ENCODE measurements around the gene IL22RA1.

IL22RA1 gene

GRCh38 chr1:24096009-24096738, 46.8 kb downstream of the IL22RA1 start:
- no peak for DNase-seq (ENCODE audit: low spot score)

DNA sequence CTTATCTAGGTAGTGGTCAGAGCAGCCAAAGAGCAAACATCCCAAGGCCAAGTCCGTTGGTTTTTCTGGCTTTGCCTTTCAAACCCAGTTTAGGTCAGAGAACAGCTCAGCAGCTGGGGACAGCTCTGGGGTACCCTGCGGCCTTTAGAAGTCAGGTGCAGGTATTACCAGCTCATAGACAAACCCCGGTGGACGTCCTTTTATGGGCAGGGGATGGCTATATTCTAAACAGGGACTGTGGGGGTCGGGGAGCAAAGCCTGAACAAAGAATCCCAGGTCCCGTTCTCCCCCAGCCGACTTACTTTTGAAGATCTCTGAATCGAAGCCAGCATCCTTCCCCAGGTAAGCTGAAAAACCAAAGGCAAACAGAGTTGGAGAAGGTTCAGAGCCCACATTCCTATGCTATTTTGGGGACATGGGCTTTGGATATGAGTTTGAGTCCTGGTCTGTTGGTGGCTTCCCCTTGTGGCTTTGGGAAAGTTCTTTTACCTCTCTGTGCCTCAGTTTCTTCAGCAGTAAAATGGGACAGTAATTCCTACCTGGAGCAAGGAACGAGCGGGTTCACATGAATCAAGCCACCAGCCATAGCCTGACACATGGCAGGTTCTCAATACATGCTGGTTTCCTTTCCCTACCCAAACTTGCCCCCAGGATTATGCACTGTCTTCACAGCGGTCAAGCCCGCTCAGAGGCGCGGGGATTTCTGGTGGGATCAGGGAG, 47.6 kb downstream of the IL22RA1 start:
- no peak for DNase-seq (ENCODE audit: low spot score)

GRCh38 chr1:24094554-24094953, 48.4 kb downstream of the IL22RA1 start:
- no peak for DNase-seq (ENCODE audit: low spot score)

DNA sequence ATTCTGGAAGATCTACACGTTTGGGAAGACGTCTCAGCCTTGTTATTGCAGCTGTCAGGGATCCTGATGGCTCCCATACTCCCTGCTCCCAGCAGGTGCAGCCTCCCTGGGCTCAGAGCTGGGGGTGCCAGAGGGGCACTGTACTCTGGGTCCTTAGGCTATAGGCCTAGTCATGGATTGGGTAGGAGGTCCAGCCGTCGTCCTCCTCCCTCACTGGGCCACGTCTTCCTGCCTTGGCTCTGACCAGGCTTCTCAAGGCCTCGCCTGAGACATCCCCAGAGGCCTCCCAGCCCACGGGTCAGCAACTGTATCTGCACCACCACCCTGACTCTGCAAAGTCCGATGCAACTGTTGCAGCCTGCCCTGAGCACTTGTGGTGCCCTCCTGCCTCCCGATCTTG, 49.2 kb downstream of the IL22RA1 start:
- DNase-seq (ENCODE audit: low spot score), result no peak

- no peak for DNase-seq (ENCODE audit: low spot score)
Measured at GRCh38 chr1:24092979-24093378, 50.0 kb downstream of the IL22RA1 start.

DNA sequence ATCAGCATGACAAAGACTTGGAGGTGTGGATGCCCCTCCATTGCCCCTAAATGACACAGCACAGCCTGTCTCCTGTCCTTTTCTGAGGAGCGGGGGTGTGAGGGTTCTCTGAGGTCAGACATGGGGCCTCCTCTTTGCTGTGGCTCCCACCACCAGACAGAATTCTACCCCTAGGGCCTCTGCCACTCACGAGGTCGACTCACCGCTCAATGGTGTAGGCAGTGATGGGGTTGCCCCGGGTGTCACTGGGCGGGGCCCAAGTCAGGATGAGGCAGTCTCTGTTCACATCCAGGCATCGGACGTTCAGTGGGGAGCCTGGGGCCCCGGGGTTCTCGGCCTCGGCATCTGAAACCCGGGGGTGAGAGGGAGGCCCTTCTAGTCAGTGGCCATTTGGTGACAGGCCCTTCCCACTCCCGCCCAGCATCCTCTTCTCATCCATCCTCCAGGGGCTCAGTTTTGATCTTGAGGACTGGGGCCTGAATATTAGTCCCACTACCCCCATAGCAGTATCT, 50.9 kb downstream of the IL22RA1 start:
- DNase-seq (ENCODE audit: low spot score), result no peak

DNA sequence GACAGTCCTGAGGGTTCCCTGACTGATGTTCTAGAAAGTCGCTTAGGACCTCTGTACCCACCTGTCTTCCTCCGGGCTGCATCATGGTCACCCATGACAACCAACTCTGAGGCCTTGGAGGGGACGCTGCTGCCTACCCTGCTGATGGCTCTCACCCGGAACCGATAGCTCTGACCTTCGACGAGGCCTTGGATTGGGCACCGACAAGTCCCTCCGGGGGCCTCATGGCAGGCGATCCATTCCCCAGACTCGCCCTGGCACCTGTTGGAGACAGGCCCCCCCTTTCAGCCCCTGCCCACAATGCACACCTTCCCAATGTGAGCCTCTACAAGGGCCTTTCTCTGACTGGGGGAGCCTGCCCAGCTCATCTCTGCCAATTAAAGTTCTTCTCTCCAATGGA, 52.2 kb downstream of the IL22RA1 start:
- DNase-seq (ENCODE audit: low spot score), result no peak

DNA sequence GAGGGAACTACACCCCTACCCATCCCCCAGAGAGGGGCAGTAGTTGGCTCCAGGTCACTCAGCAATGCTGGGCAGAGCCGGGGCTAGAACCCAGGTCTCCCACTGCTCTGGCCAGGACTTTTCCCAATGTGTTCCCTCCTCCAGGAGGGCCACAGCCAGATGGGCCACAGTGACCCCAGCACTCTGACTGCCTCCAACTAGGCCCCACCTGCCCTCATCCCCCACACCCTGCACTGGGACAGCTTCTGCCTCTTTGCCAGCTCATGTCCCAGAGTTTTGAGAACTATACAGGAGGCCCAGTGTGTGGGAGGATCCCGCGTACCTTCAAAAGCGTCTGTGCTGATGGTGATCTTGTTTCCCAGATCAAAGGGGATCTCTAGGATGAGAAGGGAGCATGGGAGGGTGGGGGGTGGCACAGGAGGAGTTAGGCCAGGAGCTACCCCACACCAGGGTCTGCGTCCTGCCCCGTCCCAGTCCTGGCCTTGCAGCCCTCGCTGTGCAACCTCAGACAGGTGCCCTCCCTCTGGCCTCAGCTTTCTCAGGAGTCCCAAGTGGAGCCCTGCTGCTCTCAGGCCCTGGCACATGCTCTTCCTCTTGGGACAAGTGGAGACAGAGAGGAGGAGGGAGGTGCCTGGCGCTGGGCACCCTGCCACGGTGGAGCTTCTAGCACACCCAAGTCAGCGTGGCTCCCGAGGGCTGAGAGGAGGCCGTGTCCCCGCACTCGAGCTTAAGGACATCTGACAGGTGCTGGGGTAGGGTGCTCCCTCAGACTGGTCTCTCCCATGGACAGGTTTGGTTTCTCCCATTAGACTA, 53.0 kb downstream of the IL22RA1 start:
- no peak for DNase-seq (ENCODE audit: low spot score)

DNA sequence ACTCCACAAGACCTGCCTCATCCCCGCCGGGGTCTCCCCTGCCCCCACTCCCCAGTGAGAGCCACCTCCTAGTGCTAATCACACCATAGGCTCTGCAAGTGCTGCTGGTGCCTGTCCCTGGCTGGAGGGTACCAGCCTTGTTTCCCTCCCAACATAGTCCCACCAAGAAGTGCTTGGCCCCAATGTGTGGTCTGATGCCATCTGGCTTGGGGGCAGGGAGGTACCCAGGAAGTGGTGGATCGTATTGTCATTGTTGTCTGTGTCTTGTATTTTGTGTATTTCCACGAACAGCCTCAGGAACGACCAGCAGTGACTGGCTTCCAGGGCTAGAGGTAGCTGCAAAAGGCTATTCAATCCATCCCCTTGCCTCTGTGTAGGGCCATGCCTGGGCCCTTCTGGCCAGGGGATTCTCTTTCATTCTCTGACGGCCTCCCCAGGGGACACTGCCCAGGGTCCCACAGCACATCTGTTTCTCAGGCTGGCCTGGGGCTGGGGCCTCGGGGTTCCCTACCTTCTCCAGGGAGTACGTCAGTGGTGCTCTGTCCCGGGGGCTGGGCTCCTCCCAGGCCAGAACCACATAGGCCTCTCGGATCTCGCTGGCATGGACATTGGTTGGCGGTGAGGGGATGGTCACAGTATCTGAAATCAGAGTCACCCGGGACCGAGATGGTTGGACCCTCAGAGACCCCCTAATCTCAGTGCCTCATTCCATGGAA, 53.8 kb downstream of the IL22RA1 start:
- no peak for DNase-seq (ENCODE audit: low spot score)

- no peak for DNase-seq (ENCODE audit: low spot score)
Measured at GRCh38 chr1:24086466-24086865, 56.5 kb downstream of the IL22RA1 start.

GRCh38 chr1:24085546-24085945, 57.4 kb downstream of the IL22RA1 start:
- no peak for DNase-seq (ENCODE audit: low spot score)

GRCh38 chr1:24085007-24085406, 57.9 kb downstream of the IL22RA1 start:
- DNase-seq (ENCODE audit: low spot score), result no peak

GRCh38 chr1:24084050-24084449, 58.9 kb downstream of the IL22RA1 start:
- no peak for DNase-seq (ENCODE audit: low spot score)

- no peak for DNase-seq (ENCODE audit: low spot score)
Measured at GRCh38 chr1:24082372-24082771, 60.6 kb downstream of the IL22RA1 start.

- no peak for DNase-seq (ENCODE audit: low spot score)
Measured at GRCh38 chr1:24081190-24081589, 61.8 kb downstream of the IL22RA1 start.

- DNase-seq (ENCODE audit: low spot score), result no peak
Measured at GRCh38 chr1:24080131-24080530, 62.8 kb downstream of the IL22RA1 start.

DNA sequence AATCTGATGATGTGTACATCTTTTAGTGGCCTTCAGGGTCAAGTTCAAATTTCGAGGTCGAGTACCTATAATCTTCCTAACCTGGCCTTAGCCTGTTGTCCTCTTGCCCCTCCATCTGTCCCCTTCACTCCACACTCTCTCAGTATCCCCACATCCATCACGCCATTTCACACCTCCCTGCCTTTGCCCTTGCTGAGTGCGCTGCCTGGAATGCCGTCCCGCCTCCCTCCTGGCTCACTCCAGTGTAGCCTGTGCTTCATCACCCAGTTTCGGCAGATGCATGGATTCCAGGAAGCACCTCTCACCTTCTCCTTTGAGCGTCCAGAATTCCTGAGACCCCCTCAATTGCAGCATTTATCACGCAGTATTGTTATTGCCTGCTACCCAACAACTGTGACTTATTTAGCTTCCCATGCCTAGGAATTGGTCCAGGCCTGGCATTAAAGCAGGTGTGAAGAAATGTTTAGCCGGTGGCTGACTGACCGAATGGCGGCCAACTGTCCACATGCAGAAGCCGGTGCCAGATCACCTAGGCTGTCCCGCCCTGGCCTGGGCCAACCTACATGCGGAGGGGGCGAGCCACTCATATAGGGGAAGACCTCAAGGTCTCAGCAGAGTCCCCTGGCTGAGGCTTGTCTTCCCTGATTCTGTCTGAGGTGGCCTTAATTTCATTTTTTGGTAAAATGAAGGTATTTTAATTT, 65.5 kb downstream of the IL22RA1 start:
- no peak for DNase-seq (ENCODE audit: low spot score)

DNA sequence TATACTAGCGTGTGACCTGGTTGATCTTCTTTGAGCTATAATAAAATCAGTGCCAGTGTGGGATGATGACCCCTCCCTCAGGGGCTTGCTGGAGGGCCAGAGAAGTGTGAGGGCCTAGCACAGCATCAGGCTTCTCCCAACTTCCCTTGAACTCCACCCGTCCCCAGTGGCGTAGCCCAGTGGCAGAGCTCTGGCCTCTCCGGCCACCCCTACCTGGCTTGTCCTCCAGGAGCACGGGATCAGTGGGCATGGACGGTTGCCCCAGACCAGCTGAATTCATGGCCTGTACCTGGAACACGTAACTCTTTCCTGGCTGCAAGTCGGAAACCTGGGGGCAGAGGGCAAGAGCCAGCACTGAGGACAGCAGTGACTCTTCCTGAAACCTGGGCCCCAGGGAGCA, 67.0 kb downstream of the IL22RA1 start:
- no peak for DNase-seq (ENCODE audit: low spot score)

DNA sequence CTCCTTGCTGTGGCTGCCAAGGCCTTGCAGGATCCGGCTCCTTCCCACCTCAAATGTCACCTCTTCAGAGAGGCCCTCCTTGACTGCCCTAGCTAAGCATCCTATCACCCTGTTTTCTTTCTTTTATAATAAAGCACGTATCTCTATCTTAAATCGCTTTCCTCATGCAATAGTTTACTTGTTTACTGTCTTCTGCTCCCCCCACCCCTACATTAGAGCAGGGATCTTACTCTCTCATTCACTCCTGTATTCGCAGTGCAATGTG, 67.4 kb downstream of the IL22RA1 start:
- DNase-seq (ENCODE audit: low spot score), result no peak

DNA sequence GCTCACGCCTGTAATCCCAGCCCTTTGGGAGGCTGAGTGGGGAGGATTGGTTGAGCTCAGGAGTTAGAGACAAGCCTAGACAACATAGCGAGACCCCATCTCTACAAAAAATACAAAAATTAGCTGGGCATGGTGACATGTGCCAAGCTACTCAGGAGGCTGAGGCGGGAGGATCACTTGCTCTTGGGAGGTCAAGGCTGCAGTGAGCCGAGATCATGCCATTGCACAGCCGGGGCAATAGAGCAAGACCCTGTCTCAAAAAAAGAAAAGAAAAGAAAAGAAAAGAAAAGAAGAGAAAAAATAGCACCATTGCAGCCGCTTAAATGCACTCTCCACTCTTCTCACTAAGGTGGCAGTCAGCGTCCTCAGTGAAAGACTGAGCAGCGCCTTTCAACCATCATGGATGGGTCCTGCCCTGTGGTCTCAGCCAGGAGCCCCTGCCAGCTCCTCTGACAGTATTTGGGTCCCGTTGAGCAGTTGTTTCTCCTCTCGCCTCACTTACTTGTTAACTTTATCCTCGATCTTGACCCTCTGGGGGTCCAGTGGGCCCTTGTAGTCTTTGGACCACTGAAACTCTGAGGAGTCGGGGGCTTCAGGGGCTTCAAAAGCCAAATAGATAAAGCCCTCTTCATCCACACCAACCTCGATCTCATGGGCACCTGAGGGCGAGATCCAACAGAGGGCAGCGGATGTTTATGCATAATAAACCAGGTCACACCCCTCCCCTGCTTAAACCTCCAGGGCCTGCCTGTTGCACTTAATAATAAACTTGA, 67.9 kb downstream of the IL22RA1 start:
- DNase-seq (ENCODE audit: low spot score), result no peak

GRCh38 chr1:24074196-24074595, 68.7 kb downstream of the IL22RA1 start:
- DNase-seq (ENCODE audit: low spot score), result no peak
